ENCODE results near the gene CHCHD10.

- TF ChIP-seq CTCF (IDR thresholded peaks at IDR 0.05; ENCODE audit: borderline replicate concordance, extremely low read depth, low read length, poor library complexity, severe bottlenecking): no peak
- TF ChIP-seq EZH2 (IDR thresholded peaks at IDR 0.05; ENCODE audit: borderline replicate concordance, low read depth, low read length, severe bottlenecking): no peak
Observed at GRCh38 chr22:23815541-23816155, 47.9 kb upstream of the CHCHD10 start.
